GM19324 (cell line): Measurements from ENCODE around the gene CCER1.
"Not testable (repeated sequence)": the region's sequence is repeated elsewhere in the genome, so short reads cannot be mapped to it uniquely, and the experiment has no call there.

Experiments used
- ATAC-seq: cut with Tn5 transposase; IDR thresholded peaks from one replicate; pipeline ENCODE4 v1.9.1; 2021; ENCODE audit warnings: mild to moderate bottlenecking, moderate library complexity; ENCODE audit not compliant: unreplicated experiment, low FRiP score

CCER1 gene

GRCh38 chr12:90954921-90955320, at the start of gene CCER1:
TSS of gene CCER1 (minus strand) at chr12:90955176. CDS start at chr12:90954742, 434 bp downstream.
- ATAC-seq = no peak

- ATAC-seq = no peak
Measured at GRCh38 chr12:91003737-91004136, 48.8 kb upstream of the CCER1 start.

GRCh38 chr12:91001306-91001705, 46.3 kb upstream of the CCER1 start:
- no peak for ATAC-seq

GRCh38 chr12:90999966-91000365, 45.0 kb upstream of the CCER1 start:
- ATAC-seq = no peak

- no peak for ATAC-seq
Measured at GRCh38 chr12:90999527-90999926, 44.6 kb upstream of the CCER1 start.

- no peak for ATAC-seq
Measured at GRCh38 chr12:90995010-90995409, 40.0 kb upstream of the CCER1 start.

GRCh38 chr12:90991952-90992465, 37.0 kb upstream of the CCER1 start:
- no peak for ATAC-seq

- ATAC-seq = no peak
Measured at GRCh38 chr12:90990611-90991010, 35.6 kb upstream of the CCER1 start.

GRCh38 chr12:90989686-90990111, 34.7 kb upstream of the CCER1 start:
- ATAC-seq = no peak

- no peak for ATAC-seq
Measured at GRCh38 chr12:90987520-90987919, 32.5 kb upstream of the CCER1 start.

GRCh38 chr12:90987101-90987500, 32.1 kb upstream of the CCER1 start:
- ATAC-seq = no peak

GRCh38 chr12:90985331-90985730, 30.4 kb upstream of the CCER1 start:
- not testable (repeated sequence) for ATAC-seq

GRCh38 chr12:90984114-90984513, 29.1 kb upstream of the CCER1 start:
- no peak for ATAC-seq

- ATAC-seq = no peak
Measured at GRCh38 chr12:90982170-90982569, 27.2 kb upstream of the CCER1 start.

- no peak for ATAC-seq
Measured at GRCh38 chr12:90979951-90980350, 25.0 kb upstream of the CCER1 start.

- ATAC-seq = no peak
Measured at GRCh38 chr12:90979019-90979418, 24.0 kb upstream of the CCER1 start.

- peak; percentile 79 for ATAC-seq
Measured at GRCh38 chr12:90978117-90978770, 23.3 kb upstream of the CCER1 start.

- ATAC-seq = no peak
Measured at GRCh38 chr12:90977224-90977623, 22.2 kb upstream of the CCER1 start.

GRCh38 chr12:90974286-90974685, 19.3 kb upstream of the CCER1 start:
- no peak for ATAC-seq

GRCh38 chr12:90972226-90972625, 17.2 kb upstream of the CCER1 start:
- ATAC-seq = no peak

GRCh38 chr12:90970911-90971310, 15.9 kb upstream of the CCER1 start:
- ATAC-seq = no peak

- peak; percentile 41 for ATAC-seq
Measured at GRCh38 chr12:90970471-90970870, 15.5 kb upstream of the CCER1 start.
